ENCODE measurements around the gene BICD2. TPM values are rescaled to one million over a fixed set of nuclear protein-coding genes. Genes with fewer than 3 reads are reported as not detected.
A peak's percentile ranks its signal among the peaks of the same experiment; 100 is the strongest.

BICD2 gene
- total and polyA plus RNA-seq, 2 donors (not counting 1 experiment from before 2014, with no cell fraction given): 33.2 to 49.5 TPM

GRCh38 chr9:92761686-92762085, 2.9 kb downstream of the BICD2 start:
- no peaks in the 10 kb centered on the region for H3K9me3 ChIP-seq (ENCODE audit: control extremely low read depth in 1 of 3, control insufficient read depth in 2 of 3, insufficient read depth in 1 of 3, low read length in 2 of 3)
- H2AFZ ChIP-seq (ENCODE audit: insufficient read depth, low read depth, low read length, poor library complexity, severe bottlenecking): no peak overlapping the region
- H3K27ac Mint-ChIP-seq: peak overlapping the region; percentile 23
- H3K4me3 Mint-ChIP-seq: peak overlapping the region; percentile 61
- 20% methylated on average over 3 of the region's 6 CpGs for WGBS (ENCODE audit: insufficient coverage)
- peak overlapping the region; percentile 92 for H3K4me2 ChIP-seq (replicated peaks; ENCODE audit: low read depth, low read length, poor library complexity, severe bottlenecking)
- H3K9me3 Mint-ChIP-seq (ENCODE audit: insufficient read depth): no peaks in the 10 kb centered on the region
- CTCF ChIA-PET: interaction anchor here (1.4 to 5.1 kb wide), 4 partner anchors 12 to 47 kb away, joined by 4 to 35 read pairs (median 10); no protein-coding TSS in a partner anchor
- H3K4me1 ChIP-seq (ENCODE audit: control insufficient read depth in 2 of 2, insufficient read depth in 2 of 2, low read length in 2 of 2): peaks cover 41 to 68% of the 10 kb centered on the region in 2 donors
- DNase-seq (no peak), ATAC-seq (ENCODE audit: low read depth) (no peak)
- H3K27ac ChIP-seq (ENCODE audit: low read length in 2 of 2): peak overlapping the region in 1 of 2 donors; percentile 39
- H3K4me3 ChIP-seq (ENCODE audit: control extremely low read depth in 1 of 5, extremely low read depth in 1 of 5, insufficient read depth in 1 of 5, low read depth in 2 of 5, low read length in 4 of 5): peak overlapping the region in 1 of 5 experiments; percentile 12
- no peaks in the 10 kb centered on the region for H3K36me3 ChIP-seq (replicated peaks in 1 of 2; ENCODE audit: control extremely low read depth in 1 of 2, control insufficient read depth in 1 of 2, extremely low read depth in 1 of 2, insufficient read depth in 2 of 2, low read length in 1 of 2)
- POLR2A ChIA-PET: no interaction called here
- peaks cover 77% of the 10 kb centered on the region for H3K79me2 ChIP-seq (ENCODE audit: control insufficient read depth, insufficient read depth, low read length)
- no peak overlapping the region for H3K9ac ChIP-seq (ENCODE audit: low read length)
- TF ChIP-seq EZH2 (IDR thresholded peaks at IDR 0.05; ENCODE audit: borderline replicate concordance, insufficient read depth, low read depth, low read length, poor library complexity, severe bottlenecking) (no peak), CTCF (IDR thresholded peaks at IDR 0.05) (no peak)
- H3K27me3 ChIP-seq (replicated peaks in 1 of 4; ENCODE audit: control extremely low read depth in 1 of 4, control insufficient read depth in 3 of 4, insufficient read depth in 4 of 4, low read length in 3 of 4): no peaks in the 10 kb centered on the region
- peaks cover 65% of the 10 kb centered on the region for H4K20me1 ChIP-seq (ENCODE audit: control insufficient read depth, insufficient read depth, low read length, poor library complexity, severe bottlenecking)
- H3K4me1 Mint-ChIP-seq: peaks cover 63% of the 10 kb centered on the region
- no peaks in the 10 kb centered on the region for H3K27me3 Mint-ChIP-seq
- intact Hi-C loops (cut with micrococcal nuclease): loop anchor here (10.0 kb wide), 3 partner anchors 203 to 1963 kb away; partner anchors contain the start of genes AOPEP, CENPP and NOL8

- TF ChIP-seq EZH2 (IDR thresholded peaks at IDR 0.05; ENCODE audit: borderline replicate concordance, insufficient read depth, low read depth, low read length, poor library complexity, severe bottlenecking): no peak
- no peak for TF ChIP-seq CTCF (IDR thresholded peaks at IDR 0.05)
- peaks cover 60% of the 10 kb centered on the region for H3K4me1 Mint-ChIP-seq
- Histone ChIP-seq H2AFZ (ENCODE audit: insufficient read depth, low read depth, low read length, poor library complexity, severe bottlenecking) (no peak overlapping the region), H3K9ac (ENCODE audit: low read length) (no peak overlapping the region), H3K4me3 (ENCODE audit: control extremely low read depth in 1 of 5, extremely low read depth in 1 of 5, insufficient read depth in 1 of 5, low read depth in 2 of 5, low read length in 4 of 5) (no peak overlapping the region), H4K20me1 (ENCODE audit: control insufficient read depth, insufficient read depth, low read length, poor library complexity, severe bottlenecking) (peaks cover 74% of the 10 kb centered on the region), H3K4me2 (replicated peaks; ENCODE audit: low read depth, low read length, poor library complexity, severe bottlenecking) (peak overlapping the region; percentile 92), H3K27me3 (replicated peaks in 1 of 4; ENCODE audit: control extremely low read depth in 1 of 4, control insufficient read depth in 3 of 4, insufficient read depth in 4 of 4, low read length in 3 of 4) (no peaks in the 10 kb centered on the region), H3K79me2 (ENCODE audit: control insufficient read depth, insufficient read depth, low read length) (peaks cover 88% of the 10 kb centered on the region), H3K27ac (ENCODE audit: low read length in 2 of 2) (peak overlapping the region in 1 of 2 donors; percentile 31), H3K4me1 (ENCODE audit: control insufficient read depth in 2 of 2, insufficient read depth in 2 of 2, low read length in 2 of 2) (peaks cover 33 to 60% of the 10 kb centered on the region in 2 donors), H3K9me3 (ENCODE audit: control extremely low read depth in 1 of 3, control insufficient read depth in 2 of 3, insufficient read depth in 1 of 3, low read length in 2 of 3) (peaks cover 0 to 6% (median 5%) of the 10 kb centered on the region in 3 donors), H3K36me3 (replicated peaks in 1 of 2; ENCODE audit: control extremely low read depth in 1 of 2, control insufficient read depth in 1 of 2, extremely low read depth in 1 of 2, insufficient read depth in 2 of 2, low read length in 1 of 2) (peaks cover 0 to 5% of the 10 kb centered on the region in 2 experiments)
- H3K27me3 Mint-ChIP-seq: no peaks in the 10 kb centered on the region
- CTCF ChIA-PET: interaction anchor here (1.4 to 5.1 kb wide), 4 partner anchors 10 to 45 kb away, joined by 4 to 35 read pairs (median 10); no protein-coding TSS in a partner anchor
- WGBS (ENCODE audit: insufficient coverage): 100% methylated on average over 1 of the region's 3 CpGs
- ATAC-seq (ENCODE audit: low read depth) (no peak), DNase-seq (no peak)
- H3K27ac Mint-ChIP-seq: no peak overlapping the region
- POLR2A ChIA-PET: no interaction called here
- intact Hi-C loops (cut with micrococcal nuclease): loop anchor here (10.0 kb wide), 3 partner anchors 204 to 1964 kb away; partner anchors contain the start of genes AOPEP, CENPP and NOL8
- no peak overlapping the region for H3K4me3 Mint-ChIP-seq
- peaks cover 1% of the 10 kb centered on the region for H3K9me3 Mint-ChIP-seq (ENCODE audit: insufficient read depth)
These were observed 4.1 kb downstream of the BICD2 start for GRCh38 chr9:92760494-92760893.
